HT1080 (cell line): ENCODE results near the gene TNFRSF6B. TPM values are rescaled to one million over a fixed set of nuclear protein-coding genes. Genes with fewer than 3 reads are reported as not detected.
A peak's percentile ranks its signal among the peaks of the same experiment; 100 is the strongest.
"Not testable (repeated sequence)": the region's sequence is repeated elsewhere in the genome, so short reads cannot be mapped to it uniquely, and the experiment has no call there.

Experiments
- DNase-seq: peaks from one replicate; pipeline ENCODE4 v3.0.0-alpha.2; 2015; ENCODE audit warnings: low read depth
- total RNA-seq: library from RNA; depleted of rRNA; stranded (reverse); fragments of >200 nt; shearing (Covaris generic); gene quantifications from 2 replicates; pipeline ENCODE4 v1.2.3, GENCODE V29; 2014

Gene TNFRSF6B
- total RNA-seq, 1 experiment from 2014 or later, result 5.9 TPM

DNA sequence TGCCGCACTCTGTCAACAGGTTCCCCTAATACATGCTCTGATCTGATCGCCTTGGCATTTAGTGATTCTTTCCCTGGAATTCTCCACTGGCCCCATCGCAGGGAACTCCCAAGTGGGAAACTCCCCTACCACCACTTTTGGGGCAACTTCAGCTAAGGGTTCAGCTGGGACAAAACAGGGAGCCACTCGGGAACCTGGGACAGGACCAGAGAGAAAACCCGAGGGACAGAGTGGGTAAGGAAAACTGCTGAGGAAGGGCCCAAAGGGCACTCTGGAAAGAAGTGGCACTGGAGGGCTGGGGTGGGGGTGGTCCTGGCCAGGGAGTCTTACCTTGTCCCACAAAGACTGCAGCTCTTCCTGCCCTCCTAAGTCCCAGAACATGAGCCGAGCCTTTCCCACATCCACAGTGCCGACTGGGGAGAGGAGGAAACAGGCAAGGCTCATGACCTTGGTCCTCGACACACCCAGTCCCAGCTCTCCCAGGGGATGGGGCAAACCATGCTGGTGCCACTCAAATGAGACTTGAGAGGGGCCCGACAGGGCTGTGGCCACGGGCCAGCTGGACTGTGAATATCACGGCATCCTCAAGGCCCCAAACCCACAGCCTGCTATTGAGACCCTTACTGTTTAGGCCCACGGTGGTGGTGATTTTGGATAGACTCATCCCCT lies 9.7 kb downstream of the TNFRSF6B start:
- no peak for DNase-seq

DNA sequence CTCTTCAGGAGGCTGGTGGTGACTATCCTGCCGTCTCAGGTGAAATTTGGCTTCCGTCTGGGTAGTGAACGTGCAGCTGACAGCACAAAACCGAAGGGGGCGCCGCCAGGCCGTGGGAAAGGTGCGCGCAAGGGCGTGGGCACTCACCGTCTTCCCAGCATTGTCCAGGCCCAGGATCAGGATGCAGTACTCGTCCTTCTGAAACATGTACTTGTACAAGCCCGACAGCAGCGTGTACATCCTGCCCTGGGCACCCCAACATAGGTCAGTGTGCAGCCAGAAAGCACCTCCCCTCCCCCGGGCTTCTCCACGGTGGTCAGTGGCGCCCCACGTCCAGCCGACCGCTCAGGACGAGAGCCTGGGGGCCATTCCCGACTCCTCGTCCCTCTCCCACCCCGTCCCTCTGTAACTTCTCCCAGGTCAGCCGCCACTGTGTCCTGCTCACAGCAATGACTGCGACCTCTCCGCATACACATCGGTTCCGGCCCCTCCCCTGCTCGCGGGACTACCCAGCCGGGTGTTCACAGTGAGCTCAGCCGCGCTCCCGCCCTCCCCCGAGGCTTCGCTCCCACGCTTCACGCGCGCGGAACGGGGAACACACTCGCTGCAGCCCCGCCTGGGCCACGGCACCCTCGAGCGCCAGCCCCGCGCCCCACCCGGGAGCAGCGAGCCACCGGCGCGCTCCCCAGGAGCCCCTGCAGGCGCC lies 10.6 kb downstream of the TNFRSF6B start:
- peak; percentile 61 for DNase-seq

DNA sequence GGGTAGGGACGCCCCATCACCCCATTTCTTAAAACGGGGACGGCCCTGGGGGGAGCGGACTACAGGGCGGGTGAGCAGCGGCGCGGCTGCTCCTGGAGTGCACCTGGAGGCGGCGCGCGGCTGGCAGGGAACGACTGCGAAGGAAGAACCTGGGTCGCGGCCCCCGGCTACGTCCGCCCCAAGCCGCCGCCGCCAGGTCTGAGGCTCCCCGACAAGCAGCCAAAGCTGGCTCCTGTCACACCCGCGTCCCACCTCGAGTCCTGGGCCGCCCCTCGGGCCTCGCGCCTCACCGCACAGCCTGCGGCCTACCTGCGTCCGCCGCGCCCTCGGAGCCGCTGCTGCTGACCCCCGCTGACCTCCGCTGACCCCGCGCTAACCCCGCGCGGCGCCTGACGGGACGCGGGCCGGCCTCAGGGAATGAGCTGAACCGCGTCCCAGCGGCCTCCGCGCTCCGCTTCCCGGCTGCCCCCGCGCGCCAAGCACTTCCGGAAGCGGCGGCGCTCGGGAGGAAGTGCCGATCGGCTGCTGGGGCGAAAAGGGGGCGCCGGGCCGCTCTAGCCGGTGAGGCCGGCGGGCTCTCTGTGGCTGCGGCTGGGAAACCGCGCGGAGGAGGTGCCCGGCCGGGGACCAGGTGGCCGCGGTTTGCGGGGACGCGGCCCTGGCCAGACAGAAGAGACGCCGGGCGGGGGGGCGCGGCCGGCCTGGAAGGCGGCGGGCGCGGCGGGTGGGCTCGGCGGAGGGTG lies 11.3 kb downstream of the TNFRSF6B start, which contains the start of the genes ARFRP1 and ZGPAT:
ARFRP1 (minus strand) TSS at position 419 of the 743 bp plus-strand sequence. CDS start 885 bp downstream, outside the sequence.
ZGPAT (plus strand) TSS at position 482 of the 743 bp plus-strand sequence. CDS start 542 bp downstream, outside the sequence.
- DNase-seq, result peak; percentile 76

DNA sequence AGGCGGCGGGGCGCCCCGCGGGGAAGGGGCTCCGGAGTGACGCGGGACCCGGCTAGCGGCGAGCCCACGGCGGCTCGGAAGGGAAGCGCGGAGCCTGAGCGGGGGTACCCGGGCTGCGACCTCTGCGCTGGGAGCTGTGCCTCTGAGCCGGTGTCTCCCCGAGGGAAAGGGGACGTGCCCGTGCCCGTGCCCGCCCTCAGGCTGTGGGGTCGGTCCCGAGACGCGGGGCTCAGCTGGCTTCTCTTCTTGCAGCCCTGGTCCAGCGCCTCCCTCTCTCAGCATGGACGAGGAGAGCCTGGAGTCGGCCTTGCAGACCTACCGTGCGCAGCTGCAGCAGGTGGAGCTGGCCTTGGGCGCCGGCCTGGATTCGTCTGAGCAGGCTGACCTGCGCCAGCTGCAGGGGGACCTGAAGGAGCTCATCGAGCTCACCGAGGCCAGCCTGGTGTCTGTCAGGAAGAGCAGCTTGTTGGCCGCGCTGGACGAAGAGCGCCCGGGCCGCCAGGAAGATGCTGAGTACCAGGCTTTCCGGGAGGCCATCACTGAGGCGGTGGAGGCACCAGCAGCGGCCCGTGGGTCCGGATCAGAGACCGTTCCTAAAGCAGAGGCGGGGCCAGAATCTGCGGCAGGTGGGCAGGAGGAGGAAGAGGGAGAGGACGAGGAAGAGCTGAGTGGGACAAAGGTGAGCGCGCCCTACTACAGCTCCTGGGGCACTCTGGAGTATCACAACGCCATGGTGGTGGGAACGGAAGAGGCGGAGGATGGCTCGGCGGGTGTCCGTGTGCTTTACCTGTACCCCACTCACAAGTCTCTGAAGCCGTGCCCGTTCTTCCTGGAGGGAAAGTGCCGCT lies 12.1 kb downstream of the TNFRSF6B start:
- DNase-seq, result no peak

DNA sequence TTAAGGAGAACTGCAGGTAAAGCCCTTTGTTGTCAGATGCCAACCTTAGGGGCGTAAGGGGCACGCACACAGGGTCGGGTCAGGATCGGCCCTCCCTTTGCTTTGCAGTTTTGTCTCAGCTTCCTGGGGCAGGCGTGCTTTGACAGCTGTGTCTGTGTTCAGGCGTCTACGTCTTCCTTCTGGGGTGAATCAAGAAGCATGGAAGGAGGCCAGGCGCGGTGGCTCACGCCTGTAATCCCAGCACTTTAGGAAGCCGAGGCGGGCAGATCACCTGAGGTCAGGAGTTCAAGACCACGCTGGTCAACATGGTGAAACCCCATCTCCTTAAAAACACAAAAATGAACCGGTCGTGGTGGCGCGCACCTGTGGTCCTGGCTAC lies 12.7 kb downstream of the TNFRSF6B start:
- no peak for DNase-seq

DNA sequence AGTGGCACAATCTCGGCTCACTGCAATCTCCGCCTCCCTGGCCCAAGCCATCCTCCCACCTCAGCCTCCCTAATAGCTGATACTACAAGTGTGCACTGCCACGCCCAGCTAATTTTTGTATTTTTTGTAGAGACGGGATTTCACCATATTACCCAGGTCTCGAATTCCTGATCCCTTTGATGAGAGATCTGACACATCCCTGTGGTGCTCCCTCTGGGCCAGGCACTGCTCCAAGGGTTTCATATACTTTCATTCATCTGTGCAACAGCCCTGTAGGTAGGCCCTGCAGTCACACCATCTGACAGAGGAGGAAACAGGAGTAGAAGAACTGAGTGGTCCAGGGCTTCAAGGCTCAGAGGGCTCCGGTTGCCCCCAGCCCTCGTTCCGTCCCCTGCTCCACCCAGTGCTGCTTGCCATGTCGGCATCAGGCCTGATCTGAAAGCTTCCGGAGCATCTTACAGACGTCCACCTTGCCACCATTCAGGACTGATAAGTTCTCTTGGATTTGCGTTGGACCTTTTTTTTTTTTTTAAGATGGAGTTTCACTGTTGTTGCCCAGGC lies 14.7 kb downstream of the TNFRSF6B start:
- DNase-seq, result no peak

DNA sequence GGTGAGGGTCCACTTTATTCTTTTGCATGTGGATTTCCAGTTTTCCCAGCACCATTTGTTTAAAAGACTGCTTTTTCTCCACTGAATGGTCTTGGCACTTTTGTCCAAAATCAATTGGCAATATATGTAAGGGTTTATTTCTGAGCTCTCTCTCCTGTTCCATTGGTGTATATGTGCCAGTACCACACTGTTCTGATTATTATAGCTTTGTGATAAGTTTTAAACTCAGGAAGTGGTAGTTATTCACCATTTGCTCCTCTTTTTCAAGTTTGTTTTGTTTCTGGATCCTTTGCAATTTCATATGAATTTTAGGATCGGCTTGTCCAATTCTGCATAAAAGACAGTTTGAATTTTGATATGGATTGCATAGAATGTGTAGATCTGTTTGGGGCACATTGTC lies 15.7 kb downstream of the TNFRSF6B start:
- no peak for DNase-seq

DNA sequence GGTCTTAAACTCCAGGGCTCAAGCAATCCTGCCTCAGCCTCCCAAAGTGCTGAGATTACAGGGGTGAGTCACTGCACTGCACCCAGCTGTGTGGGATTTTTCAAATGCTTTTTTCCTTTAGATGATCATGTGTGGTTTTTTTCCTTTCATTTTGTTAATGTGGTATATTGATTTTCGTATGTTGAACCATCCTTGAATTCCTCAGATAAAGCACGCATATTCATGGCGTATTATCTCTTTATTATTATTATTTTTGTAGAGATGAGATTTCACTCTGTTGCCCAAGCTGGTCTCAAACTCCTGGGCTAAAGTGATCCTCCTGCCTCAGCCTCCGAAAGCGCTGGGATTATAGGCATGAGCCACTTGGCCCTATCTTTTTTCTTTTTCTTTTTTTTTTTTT lies 18.4 kb downstream of the TNFRSF6B start:
- DNase-seq, result no peak

DNA sequence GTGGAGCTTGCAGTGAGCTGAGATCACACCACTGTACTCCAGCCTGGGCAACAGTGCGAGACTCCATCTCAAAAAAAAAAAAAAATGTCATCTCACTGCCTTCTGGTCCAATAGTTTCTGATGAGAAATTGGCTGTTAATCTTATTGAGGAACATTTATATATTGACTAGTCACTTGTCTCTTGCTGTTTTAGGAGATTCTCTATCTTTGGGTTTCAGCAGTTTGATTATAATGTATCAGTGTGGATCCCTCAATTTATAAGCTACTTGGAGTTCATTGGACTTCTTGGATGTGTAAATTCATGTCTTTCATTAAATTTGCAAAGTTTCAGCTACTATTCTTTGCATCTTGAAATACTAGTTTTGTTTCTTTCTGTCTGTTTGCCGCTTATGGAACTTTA lies 22.5 kb downstream of the TNFRSF6B start:
- DNase-seq, result no peak

DNA sequence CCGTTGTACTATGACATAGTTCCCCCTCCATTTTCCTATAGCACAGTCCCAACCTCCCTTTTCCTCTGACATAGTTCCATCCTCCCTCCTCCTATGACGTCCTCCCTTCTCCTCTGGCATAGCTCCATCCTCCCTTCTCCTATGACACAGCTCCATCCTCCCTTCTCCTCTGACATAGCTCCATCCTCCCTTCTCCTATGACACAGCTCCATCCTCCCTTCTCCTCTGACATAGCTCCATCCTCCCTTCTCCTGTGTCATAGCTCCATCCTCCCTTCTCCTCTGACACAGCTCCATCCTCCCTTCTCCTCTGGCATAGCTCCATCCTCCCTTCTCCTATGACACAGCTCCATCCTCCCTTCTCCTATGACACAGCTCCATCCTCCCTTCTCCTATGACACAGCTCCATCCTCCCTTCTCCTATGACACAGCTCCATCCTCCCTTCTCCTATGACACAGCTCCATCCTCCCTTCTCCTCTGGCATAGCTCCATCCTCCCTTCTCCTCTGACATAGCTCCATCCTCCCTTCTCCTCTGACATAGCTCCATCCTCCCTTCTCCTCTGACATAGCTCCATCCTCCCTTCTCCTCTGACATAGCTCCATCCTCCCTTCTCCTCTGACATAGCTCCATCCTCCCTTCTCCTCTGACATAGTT lies 26.6 kb downstream of the TNFRSF6B start:
- DNase-seq, result not testable (repeated sequence)

DNA sequence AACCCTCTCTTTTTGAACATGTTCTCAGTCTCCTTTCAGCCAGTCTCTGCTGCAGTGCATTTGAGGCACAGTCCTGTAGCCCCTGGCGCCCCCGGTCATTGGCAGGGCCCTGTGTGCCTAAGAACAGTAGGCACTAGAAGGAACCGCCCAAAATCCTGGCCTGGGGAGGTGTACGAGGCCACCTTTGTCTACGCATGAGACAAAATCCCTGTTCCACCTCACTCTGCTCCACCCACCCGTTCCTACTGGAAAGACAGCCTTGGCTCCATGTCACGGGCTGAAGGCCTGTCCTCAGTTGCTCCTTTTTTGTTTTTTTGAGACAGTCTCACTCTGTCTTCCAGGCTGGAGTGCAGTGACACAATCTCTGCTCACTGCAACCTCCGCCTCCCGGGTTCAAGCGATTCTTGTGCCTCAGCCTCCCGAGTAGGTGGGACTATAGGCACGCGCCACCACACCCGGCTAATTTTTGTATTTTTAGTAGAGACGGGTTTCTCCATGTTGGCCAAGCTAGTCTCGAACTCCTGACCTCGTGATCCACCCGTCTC lies 33.8 kb downstream of the TNFRSF6B start:
- not testable (repeated sequence) for DNase-seq

DNA sequence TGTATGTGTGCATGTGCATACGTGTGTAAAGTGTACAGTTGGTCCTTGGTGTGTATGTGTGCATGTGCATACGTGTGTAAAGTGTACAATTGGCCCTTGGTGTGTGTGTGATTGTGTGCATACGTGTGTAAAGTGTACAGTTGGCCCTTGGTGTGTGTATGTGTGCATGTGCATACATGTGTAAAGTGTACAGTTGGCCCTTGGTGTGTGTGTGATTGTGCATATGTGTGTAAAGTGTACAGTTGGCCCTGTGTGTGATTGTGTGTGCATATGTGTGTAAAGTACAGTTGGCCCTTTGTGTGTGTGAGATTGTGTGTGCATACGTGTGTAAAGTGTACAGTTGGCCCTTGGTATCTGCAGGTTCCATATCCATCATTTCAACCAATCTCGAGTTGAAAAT lies 35.0 kb downstream of the TNFRSF6B start:
- DNase-seq, result no peak

DNA sequence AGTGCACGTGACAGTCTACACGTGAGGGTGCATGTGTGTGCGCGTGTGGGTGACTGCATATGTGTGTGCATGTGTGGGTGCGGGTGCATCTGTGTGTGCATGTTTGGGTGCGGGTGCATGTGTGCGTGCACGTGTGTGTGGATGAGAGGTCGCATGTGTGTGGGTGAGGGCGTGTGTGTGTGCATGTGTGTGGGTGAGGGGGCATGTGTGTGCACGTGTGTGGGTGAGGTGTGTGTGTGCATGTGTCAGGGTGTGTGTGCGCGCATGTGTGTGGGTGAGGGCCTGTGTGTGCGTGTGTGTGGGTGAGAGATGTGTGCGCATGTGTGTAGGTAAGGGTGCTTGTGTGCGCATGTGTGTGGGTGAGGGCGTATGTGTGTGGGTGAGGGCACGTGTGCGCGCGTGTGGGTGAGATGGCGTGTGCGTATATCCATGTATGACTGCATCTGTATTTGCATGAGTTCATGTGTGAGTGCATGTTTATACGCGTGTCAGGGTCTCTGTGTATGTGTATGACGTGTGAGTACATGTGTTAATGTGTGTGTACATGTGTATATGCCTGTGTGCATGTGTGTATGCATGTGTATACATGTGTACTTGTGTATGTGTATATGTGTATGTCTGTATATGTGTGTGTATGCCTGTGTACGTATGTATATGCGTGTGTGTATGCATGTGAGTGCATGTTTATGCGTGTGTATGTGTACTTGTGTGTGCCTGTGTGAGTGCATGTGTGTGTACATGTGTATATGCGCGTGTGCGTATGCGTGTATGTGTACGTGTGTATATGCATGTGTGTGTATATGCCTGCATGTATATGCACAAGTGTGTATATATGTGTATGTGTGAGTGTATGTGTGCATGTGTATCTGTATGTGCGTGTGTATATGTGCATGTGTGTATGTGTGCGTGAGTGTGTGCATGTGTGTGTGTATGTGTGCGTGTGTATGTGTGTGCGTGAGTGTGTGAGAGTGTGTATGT lies 36.0 kb downstream of the TNFRSF6B start:
- no peak for DNase-seq

DNA sequence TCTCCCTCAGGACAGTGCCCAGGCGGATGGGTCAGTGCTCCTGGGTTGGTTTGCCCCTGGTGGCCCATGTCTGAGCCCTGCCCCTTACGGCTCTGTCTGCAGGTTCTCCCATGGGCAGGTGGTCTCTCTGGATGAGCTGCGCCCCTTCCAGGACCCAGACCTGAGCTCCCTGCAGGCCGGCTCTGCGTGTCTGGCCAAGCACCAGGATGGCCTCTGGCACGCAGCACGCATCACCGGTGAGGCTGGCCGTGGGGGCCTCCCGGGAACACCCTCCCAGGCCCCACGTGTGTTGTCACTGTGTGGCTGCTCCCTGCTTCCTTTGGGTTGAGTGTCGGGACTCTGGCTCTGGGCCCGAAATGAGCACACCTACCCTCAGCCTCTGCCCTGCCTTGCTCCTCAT lies 36.7 kb downstream of the TNFRSF6B start:
- DNase-seq, result no peak

DNA sequence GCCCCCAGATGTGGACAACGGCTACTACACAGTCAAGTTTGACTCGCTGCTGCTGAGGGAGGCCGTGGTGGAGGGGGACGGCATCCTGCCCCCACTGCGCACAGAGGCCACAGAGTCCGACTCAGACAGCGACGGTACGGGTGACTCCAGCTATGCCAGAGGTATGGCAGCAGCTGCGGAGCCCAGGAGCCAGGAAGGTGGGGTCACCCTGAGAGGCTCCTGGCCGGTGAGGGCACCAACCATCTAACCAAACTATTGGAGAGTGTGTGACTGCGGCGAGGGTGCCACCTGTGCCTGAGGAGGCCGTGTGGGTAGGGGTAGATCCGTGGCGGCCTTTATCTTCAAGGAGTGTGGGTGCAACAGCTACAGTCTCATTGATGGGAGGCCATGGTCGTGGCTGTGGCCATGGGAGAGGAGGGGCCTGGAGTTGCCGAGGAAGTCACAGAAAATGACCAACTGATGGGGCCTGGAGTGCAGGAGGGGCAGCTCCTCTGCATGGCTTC lies 37.2 kb downstream of the TNFRSF6B start:
- no peak for DNase-seq

DNA sequence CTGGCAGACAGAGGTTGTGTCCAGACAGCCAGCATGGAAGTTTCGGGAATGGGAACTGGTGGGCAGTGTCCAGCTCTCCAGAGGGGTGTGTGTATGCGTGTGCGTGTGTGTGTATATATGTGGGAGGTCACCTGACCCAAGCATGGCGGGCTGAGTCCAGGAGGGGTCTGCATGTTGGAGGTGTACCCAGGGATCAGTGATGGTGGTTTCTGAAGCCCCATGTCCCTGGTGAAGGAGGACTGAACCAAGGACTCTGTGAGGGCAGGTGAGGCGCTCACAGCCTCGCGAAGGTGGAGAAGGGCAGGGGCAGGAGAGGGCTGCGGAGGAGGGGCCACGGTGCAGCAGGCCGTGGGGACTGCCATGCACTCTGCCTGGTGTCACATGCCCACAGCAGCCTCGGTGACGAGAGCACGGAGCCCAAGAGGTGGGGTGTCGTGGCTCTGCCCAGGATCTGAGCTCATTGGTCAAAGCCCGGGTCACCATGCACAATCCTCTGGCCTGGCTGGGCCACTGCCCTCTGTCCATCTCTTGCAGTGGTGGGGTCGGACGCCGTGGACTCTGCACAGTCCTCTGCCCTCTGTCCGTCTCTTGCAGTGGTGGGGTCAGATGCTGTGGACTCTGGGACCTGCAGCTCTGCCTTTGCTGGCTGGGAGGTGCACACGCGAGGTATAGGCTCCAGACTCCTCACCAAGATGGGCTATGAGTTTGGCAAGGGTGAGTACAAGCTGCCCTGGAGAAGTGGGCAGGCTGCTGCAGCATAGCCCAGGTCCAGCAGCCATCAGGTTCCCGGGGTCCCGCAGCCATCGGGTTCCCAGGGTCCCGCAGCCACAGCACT lies 37.9 kb downstream of the TNFRSF6B start:
- no peak for DNase-seq

DNA sequence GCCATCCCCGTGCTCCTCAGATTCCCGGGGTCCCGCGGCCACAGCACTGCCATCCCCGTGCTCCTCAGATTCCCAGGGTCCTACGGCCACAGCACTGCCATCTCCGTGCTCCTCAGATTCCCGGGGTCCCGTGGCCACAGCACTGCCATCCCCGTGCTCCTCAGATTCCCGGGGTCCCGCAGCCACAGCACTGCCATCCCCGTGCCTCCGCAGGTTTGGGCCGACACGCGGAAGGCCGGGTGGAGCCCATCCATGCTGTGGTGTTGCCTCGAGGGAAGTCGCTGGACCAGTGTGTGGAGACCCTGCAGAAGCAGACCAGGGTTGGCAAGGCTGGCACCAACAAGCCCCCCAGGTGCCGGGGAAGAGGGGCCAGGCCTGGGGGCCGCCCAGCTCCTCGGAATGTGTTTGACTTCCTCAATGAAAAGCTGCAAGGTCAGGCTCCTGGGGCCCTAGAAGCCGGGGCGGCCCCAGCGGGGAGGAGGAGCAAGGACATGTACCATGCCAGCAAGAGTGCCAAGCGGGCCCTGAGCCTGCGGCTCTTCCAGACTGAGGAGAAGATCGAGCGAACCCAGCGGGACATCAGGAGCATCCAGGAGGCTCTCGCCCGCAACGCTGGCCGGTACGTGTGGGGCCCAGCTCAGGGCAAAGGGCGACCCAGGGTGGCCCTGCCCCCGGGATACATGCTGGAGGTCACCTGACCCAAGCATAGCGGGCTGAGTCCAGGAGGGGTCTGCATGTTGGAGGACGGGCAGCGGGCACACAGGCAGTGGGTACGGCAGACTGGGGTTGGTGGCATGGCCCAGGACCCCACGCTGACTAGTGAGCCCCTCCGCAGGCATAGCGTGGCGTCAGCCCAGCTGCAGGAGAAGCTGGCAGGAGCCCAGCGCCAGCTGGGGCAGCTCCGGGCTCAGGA lies 38.8 kb downstream of the TNFRSF6B start:
- DNase-seq, result no peak
